HepG2 (cell line): ENCODE results near the gene TRMT2A. TPM values are rescaled to one million over a fixed set of nuclear protein-coding genes. Genes with fewer than 3 reads are reported as not detected.

ENCODE experiments used
- BCL6 ChIP-seq: IDR thresholded peaks from 2 replicates; pipeline ENCODE4 v1.6.1; 2016; ENCODE audit warnings: missing genetic modification reagents, missing compliant biosample characterization
- BRCA1 ChIP-seq: sonication (generic); formaldehyde crosslinking; IDR thresholded peaks from 2 replicates; pipeline ENCODE4 v1.4.0; 2020; ENCODE audit warnings: missing genetic modification reagents
- FOXJ3 ChIP-seq: sonication (generic); formaldehyde crosslinking; IDR thresholded peaks from 2 replicates; pipeline ENCODE4 v1.4.0; 2020; ENCODE audit warnings: missing genetic modification reagents, mild to moderate bottlenecking, borderline replicate concordance
- NFKB2 ChIP-seq: sonication (generic); formaldehyde crosslinking; IDR thresholded peaks from 2 replicates; pipeline ENCODE4 v1.4.0; 2020; ENCODE audit warnings: missing genetic modification reagents, borderline replicate concordance
- NR0B2 ChIP-seq: sonication (generic); formaldehyde crosslinking; IDR thresholded peaks from 2 replicates; pipeline ENCODE4 v1.4.0; 2020; ENCODE audit warnings: mild to moderate bottlenecking, missing genetic modification reagents
- SMARCC2 ChIP-seq: fragments of 450-650 bp; IDR thresholded peaks from 2 replicates; pipeline ENCODE4 v1.6.1; 2017; ENCODE audit warnings: antibody characterized with exemption, mild to moderate bottlenecking
- ZNF720 ChIP-seq: sonication (generic); formaldehyde crosslinking; IDR thresholded peaks from 2 replicates; pipeline ENCODE4 v1.4.0; 2020; ENCODE audit warnings: missing genetic modification reagents
- polyA plus RNA-seq, 8 experiments: library from polyadenylated mRNA; depleted of rRNA in 3 of 8; stranded (reverse) in 7 of 8; unstranded in 1 of 8; fragments of >200 nt; fragmentation: Illumina TruSeq in 4 of 8; extraction: Trizol in 4 of 8; gene quantifications; 2 replicates each; pipeline versions ENCODE4 v1.2.1 to v1.2.3, GENCODE V29; 2011 to 2016; ENCODE audit warnings: low read depth in 4 of 8, missing spikeins in 1 of 8, mixed read lengths in 1 of 8; ENCODE audit not compliant: insufficient read depth in 1 of 8
- total RNA-seq, 5 experiments: library from RNA; depleted of rRNA; stranded (reverse); fragments of >200 nt; fragmentation: Illumina TruSeq; extraction: Trizol; gene quantifications; 2 replicates each; pipeline ENCODE4 v1.2.3, GENCODE V29; 2016; ENCODE audit warnings: low read depth in 1 of 5
- TF ChIP-seq, protein P1 (sequence below): IDR thresholded peaks from 2 replicates; pipeline ENCODE4 v1.6.1; 2016; ENCODE audit warnings: low read depth, missing genetic modification reagents, missing compliant biosample characterization

The TRMT2A gene
- total and polyA plus RNA-seq, 2 of the 13 experiments (the other 11 are each of a cell fraction or from before 2014, with no cell fraction given), result 24.0 to 30.3 TPM

DNA sequence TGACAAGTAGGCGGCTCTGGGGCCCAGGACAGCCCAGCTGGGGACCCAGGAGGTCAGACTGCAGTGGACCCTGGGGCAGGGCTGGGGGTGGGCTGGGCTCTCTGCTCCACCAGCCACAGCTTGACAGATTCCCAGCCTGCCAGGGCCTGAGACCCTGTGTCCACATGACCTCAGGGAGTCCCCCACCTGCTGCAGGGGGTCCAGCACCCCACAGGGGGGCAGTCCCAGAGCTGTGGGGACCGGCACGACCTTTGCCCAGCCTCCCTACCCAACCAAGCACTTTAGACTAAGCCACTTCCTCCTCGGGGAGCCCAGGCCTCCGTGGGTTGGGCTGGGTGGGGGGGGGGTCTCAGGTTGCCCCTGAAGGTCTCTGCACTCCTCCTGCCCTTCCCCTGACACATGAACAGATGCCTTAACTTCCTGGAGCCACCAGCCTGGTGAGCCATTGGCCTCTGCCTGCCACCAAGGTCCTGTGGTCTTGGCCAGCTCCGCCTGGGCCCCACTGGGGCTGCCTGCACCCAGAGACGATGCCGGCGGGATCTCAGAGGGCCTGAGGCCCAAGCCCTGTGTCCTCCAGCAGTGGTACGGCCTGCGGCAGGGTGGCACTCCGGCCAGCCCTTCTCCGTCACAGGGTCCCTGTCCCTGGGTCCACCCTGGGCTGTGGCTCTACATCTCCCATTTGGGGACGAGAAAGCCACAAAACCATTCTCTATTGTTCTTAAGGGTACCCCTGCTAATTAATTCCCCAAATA lies 30.4 kb upstream of the TRMT2A start (continued):
- TF ChIP-seq, protein P1, sequence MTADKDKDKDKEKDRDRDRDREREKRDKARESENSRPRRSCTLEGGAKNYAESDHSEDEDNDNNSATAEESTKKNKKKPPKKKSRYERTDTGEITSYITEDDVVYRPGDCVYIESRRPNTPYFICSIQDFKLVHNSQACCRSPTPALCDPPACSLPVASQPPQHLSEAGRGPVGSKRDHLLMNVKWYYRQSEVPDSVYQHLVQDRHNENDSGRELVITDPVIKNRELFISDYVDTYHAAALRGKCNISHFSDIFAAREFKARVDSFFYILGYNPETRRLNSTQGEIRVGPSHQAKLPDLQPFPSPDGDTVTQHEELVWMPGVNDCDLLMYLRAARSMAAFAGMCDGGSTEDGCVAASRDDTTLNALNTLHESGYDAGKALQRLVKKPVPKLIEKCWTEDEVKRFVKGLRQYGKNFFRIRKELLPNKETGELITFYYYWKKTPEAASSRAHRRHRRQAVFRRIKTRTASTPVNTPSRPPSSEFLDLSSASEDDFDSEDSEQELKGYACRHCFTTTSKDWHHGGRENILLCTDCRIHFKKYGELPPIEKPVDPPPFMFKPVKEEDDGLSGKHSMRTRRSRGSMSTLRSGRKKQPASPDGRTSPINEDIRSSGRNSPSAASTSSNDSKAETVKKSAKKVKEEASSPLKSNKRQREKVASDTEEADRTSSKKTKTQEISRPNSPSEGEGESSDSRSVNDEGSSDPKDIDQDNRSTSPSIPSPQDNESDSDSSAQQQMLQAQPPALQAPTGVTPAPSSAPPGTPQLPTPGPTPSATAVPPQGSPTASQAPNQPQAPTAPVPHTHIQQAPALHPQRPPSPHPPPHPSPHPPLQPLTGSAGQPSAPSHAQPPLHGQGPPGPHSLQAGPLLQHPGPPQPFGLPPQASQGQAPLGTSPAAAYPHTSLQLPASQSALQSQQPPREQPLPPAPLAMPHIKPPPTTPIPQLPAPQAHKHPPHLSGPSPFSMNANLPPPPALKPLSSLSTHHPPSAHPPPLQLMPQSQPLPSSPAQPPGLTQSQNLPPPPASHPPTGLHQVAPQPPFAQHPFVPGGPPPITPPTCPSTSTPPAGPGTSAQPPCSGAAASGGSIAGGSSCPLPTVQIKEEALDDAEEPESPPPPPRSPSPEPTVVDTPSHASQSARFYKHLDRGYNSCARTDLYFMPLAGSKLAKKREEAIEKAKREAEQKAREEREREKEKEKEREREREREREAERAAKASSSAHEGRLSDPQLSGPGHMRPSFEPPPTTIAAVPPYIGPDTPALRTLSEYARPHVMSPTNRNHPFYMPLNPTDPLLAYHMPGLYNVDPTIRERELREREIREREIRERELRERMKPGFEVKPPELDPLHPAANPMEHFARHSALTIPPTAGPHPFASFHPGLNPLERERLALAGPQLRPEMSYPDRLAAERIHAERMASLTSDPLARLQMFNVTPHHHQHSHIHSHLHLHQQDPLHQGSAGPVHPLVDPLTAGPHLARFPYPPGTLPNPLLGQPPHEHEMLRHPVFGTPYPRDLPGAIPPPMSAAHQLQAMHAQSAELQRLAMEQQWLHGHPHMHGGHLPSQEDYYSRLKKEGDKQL, result no peak
- TF ChIP-seq NR0B2 (CRISPR knock-in tag) (no peak), BCL6 (CRISPR knock-in tag) (no peak), NFKB2 (CRISPR knock-in tag) (no peak), BRCA1 (CRISPR knock-in tag) (no peak), SMARCC2 (no peak), FOXJ3 (CRISPR knock-in tag) (no peak), ZNF720 (no peak)
- TF ChIP-seq, all 625 proteins: peak for 0
